Hair follicle dermal papilla cell (primary cell): ENCODE results near the gene MARS1. TPM values are rescaled to one million over a fixed set of nuclear protein-coding genes. Genes with fewer than 3 reads are reported as not detected.

Experiments
- small RNA-seq: library from RNA; depleted of rRNA; stranded (forward); fragments of <200 nt; gene quantifications from one replicate; pipeline ENCODE3, GENCODE V24; 2012
- total RNA-seq: library from RNA; depleted of rRNA; stranded (reverse); fragments of >200 nt; gene quantifications from 2 replicates; pipeline ENCODE4 v1.2.3, GENCODE V29; 2012

MARS1 gene
- total RNA-seq: 138 and 167 TPM in 2 replicates

DNA sequence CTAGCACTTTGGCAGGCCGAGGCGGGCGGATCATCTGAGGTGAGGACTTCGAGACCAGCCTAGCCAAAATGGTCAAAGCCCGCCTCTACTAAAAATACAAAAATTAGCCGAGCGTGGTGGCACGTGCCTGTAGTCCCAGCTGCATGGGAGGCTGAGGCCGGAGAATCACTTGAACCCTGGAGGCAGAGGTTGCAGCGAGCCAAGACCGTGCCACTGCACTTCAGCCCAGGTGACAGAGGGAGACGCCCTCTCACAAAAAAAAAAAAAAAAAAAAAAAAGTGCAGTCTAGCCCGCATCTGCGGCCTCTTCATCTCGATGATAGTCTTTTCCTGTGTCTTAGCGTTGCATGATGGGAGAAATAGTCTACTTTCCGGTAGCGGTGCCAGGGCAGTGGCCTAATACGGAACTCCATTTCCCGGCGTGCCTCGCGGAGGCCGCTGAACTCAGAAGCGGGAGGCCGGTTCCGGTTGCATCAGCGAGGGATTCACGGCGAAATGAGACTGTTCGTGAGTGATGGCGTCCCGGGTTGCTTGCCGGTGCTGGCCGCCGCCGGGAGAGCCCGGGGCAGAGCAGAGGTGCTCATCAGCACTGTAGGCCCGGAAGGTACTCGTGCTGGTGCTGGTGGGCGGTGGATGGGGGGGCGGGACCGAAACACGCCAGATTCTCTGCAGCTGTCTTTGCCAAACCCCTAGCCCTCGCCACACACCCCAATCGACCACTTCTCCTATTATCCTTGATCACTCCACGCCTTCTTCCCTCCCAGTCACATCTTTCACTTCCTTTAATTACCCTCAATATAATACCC lies at the start of gene MARS1:
MARS1 (plus strand) TSS at position 472 of the 805 bp plus-strand sequence; CDS start at position 495, 23 bp downstream.

DNA sequence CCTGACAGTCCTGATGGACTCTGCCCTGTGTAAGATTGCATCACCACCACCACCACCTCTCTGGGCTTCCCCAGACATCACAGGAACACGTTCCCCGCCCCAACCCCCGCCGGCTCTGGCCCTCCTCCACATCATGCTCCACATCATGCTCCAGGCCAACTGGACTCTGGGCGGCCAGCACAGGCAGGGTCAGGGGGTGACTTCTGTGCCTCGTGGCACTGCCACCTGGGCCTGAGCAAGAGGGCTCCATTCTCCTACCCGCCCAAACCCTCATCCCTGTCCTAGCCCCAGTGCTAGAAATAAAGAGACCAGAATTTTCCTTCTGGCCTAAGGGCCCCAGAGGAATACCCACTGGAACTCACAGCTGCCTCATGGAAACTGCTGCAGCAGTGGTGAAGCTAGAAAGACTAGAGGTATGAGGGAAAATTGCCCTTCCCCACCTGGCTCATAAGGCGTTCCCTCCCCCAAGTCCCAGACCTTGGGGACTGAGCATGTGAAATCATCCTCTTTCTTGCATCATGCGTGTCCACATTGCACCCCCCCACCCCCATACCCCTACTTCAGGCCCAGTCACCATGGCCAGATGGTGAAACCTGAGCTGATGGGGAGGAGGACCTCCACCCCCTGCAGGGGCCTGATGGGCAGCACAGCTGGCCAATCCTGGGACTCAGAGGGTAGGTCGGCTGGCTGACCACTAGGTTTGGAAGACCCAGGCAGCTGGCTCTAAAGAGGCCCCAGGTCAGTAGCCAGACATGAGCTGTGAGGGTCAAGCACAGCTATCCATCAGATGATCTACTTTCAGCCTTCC lies 33.1 kb upstream of the MARS1 start, which contains the start of gene INHBE:
INHBE (plus strand) TSS at position 742 of the 808 bp plus-strand sequence. CDS start 230 bp downstream, outside the sequence.

DNA sequence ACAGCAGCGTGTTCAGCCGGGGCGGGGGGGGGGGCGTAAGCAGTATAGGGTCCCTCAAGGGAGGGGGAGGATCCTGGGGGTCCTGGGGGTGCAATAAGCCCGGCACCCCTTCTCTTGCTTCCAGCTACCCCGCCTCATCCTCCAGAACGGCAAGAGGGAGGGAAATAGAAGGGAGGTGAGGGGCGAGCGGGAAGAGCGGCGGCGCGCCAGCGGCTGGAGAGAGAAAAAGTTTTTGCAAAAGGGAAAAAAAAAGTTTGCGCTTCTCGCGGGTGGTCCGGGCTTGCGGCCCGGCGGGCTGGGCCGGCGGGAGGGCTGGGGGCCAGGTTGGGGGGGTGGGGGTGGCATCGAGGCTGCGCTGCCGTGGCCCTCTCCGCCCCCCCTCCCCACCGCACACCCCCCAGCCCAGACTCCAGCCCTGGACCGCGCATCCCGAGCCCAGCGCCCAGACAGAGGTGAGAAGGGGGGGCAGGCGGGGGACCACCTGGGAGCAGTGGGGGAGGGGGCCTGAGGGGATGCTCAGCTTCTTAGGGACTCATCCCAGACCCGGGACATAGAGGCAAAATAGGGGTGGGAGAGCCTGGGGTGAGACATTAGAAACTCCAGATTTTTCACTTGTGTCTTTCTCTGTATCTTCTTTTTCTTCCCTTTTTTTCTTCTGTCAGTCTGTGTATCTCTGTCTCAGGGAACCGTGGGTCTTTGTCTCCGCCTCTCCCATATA lies 28.0 kb upstream of the MARS1 start, which contains the start of gene GLI1:
GLI1 (plus strand) TSS at position 36 of the 718 bp plus-strand sequence. CDS start 3,907 bp downstream, outside the sequence.

DNA sequence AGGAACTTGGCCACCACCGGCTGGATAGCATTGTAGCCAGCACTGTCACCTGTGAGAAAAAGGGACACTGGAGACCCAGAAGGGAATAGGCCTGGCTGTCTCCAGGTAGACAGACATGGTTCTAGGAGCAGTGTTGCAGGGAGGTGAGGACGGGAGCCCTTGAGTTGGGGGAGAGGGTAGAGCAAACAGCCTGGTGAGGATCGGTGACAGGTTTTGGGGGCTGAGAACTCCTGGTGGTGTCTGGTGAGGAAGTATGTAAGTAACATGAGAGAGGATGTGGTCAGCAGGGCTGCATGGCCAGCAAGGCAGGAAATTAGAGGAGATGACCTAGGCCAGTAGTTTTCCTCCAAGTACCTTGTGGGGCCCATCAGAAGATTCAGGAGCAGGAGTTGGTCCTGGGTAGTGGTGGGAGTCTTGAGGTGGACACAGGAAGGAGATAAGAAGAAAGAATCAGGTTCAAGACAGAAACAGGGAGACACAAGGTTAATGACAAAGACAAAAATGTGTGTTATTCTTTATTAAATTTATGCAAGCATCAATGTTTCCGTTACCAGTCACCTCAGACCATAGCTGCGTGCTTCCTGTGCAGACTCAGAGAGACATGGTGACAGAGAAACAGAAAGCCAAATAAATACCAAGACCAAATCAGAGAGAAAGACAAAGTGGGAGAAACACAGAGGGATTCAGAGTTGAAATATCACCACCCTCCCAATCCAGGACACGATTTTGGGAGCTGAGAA lies 8.3 kb upstream of the MARS1 start, which contains the start of gene ARHGAP9:
ARHGAP9 (minus strand) TSS at position 491 of the 740 bp plus-strand sequence; CDS start at position 31, 460 bp downstream.

DNA sequence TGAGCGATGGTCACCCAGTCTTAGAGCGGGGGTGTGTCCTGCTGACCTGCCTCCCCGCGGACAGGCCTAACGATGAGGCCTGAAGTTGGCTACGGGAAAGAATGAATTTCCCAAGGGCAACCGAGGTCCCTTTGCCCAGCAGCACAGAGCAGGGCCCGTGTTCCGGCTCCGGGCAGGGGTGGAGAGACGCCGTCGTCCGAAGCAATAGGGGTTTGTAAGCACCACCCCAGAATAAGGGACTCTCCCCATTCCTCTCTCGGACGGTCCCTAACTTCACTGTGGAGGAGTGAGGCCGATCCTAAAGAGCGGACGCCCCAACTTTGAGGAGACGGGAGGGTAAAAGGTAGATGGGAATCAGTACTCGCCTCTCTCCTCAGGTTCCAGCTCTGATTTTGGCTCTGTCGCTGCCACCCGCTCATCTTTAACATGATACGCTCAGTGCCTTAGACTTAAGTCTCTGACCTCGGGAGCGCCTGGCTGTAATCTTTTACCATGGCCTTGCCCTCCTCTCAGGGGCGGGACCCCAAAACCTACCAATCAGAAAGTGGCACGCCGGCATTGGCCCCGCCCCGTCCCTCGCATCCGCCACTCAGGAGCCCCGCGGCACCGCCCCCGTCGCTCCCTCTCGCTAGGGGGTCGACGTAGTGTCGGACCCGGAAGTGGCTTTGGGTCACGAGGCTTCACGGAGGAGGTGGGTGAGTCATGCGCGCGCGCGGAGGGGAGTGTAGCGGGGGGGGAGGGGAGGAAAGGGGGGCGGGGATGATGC lies 32.4 kb downstream of the MARS1 start, which contains the start of gene DDIT3:
DDIT3 (minus strand) TSS at position 462 of the 766 bp plus-strand sequence. CDS start 3,108 bp downstream, outside the sequence.

DNA sequence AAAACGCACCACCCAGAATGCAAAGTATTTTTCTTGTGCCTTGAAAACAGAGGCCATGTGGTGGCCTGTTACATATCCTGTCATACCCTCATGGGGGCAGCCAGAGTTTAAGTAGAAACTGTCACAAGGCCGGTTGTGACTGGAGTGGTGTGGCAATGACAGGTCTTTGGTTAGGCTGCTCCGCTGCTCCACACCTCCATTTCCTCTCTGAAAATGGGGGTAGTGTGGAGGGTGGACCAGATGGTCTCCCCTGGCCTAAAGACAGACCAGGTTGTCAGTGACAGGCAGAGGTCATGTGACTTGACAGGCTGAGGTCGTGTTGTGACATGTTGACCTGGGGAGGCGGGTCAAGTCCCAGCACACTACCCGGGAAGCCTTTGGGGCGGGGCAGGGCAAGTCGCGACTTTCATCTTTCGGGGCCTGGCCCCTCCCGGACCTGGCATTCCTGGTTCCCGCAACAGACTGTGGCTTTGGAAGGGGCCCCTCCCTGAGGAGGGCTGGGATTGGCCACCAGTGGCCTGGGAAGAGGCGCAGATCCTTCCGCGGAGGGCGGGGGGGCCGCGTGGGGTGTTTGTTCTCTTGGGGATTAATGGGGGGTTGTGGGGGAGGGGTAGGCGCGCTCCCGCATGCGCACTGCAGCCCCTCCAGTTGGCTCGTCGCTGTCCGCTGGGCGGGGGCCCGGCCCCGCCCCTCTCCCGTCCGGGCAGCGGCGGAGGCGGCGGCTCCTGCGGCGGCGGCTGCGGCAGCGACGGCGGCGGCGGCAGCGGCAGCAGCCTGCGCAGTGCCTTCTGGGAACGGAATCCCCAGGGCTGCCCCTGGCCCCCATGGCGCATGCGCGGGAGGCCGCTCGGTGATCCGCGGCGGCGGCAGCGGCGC lies 34.4 kb downstream of the MARS1 start, which contains the start of gene MBD6:
MBD6 (plus strand) TSS at position 814 of the 876 bp plus-strand sequence. CDS start 1,480 bp downstream, outside the sequence.

DNA sequence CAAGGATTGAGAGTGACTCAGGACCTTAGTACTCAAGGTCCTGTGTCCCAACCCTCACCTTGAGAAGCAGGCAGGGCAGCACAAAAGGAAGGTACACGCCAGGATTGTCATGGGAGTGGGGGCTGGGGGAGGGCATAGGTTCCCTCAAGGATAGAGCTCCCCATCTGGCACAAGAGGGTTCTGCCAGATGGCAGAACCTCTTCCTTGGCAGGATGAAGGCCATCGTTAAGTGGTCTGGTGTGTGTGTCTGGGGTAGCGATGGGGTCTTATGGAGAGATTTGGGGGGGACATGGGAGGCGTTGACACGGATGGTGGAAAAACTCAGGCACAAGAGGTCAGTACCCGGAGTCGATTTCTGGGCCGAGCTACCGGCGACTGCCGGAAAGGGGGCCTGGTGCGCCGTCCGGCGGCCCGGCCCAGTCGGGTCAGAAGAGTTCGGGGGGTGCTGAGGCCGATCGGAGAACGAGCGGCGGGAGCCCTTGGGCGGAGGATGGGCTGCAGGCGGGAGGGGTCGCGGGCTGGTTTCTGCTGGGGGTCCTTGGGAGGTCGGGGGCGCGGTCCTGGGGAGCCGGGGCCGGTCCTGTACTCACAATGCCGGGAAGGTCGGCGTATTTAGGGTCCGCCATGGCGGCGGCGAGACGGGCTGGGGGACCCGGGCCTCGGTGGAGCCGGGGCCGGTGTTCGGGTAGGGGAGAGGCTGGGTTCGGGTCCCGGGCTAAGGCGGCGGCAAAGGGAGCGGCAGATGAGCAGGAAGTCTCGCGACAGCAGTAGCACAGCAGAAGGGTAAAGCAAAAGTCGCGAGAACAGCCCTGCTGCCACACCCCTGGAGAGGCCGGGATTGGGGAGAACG lies 58.8 kb downstream of the MARS1 start, which contains the start of gene DCTN2:
DCTN2 (minus strand) TSS at position 755 of the 850 bp plus-strand sequence; CDS start at position 626, 129 bp downstream.

DNA sequence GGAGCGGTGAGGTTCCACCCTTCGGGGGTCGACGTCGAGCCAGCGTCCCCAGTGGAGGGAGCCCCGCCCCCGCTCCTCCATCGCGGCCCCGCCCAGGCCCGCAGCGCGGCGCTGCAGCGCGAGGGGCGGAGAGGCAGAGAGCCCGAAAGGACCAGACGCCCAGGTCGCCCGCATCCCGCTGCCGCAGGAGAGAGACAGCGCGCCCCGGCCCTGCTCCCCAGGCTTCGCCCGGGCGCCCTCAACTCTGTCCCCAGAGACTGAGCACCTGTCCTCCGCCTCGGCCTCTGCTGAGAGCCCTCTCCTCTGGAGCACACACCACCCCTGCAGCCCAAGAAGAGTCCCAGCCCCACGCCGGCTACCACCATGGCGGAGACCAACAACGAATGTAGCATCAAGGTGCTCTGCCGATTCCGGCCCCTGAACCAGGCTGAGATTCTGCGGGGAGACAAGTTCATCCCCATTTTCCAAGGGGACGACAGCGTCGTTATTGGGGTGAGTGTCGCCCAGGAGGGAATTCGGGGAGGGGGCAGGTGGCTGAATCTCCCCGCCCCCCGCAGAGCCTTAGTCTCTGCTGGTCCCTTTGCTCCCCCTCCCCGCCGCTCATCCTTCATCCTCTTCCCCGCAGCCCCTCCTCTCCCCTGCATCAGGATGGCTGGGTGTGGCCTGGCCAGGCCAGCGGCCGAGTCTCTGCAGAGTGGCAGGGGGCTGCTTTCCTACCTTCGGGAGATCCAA lies 62.2 kb downstream of the MARS1 start, which contains the start of gene KIF5A:
KIF5A (plus strand) TSS at position 136 of the 732 bp plus-strand sequence; CDS start at position 364, 228 bp downstream.

Small RNA genes within 50 kb of the gene (small RNA-seq; reads per million reads assigned to genes)
- not detected for gene MIR616

Other genes with a start within 250 kb of the MARS1 start
- gene STAC3, start 236.9 kb upstream of the MARS1 start, total RNA-seq: 0.81 TPM in 1 of 2 replicates, not detected in the other
- gene R3HDM2, start 57.0 kb upstream of the MARS1 start, total RNA-seq: 21.6 and 21.7 TPM in 2 replicates
- gene INHBC, start 53.3 kb upstream of the MARS1 start, total RNA-seq: not detected in 2 replicates
- gene INHBE, start 32.8 kb upstream of the MARS1 start, total RNA-seq: 0.85 and 1.8 TPM in 2 replicates
- gene GLI1, start 28.3 kb upstream of the MARS1 start, total RNA-seq: 0.16 and 0.61 TPM in 2 replicates
- 0.16 and 0.24 TPM in 2 replicates for gene ARHGAP9, start 8.2 kb upstream of the MARS1 start, total RNA-seq
- 43.6 and 50.3 TPM in 2 replicates for gene DDIT3, start 32.4 kb downstream of the MARS1 start, total RNA-seq
- gene MBD6, start 34.8 kb downstream of the MARS1 start, total RNA-seq: 2.7 and 9.2 TPM in 2 replicates
- 128 and 140 TPM in 2 replicates for gene DCTN2, start 59.1 kb downstream of the MARS1 start, total RNA-seq
- 1.8 and 2.7 TPM in 2 replicates for gene KIF5A, start 62.0 kb downstream of the MARS1 start, total RNA-seq
- gene PIP4K2C, start 103.1 kb downstream of the MARS1 start, total RNA-seq: 29.4 and 34.1 TPM in 2 replicates
- gene DTX3, start 116.8 kb downstream of the MARS1 start, total RNA-seq: 19.8 and 21.3 TPM in 2 replicates
- gene ARHGEF25, start 123.4 kb downstream of the MARS1 start, total RNA-seq: 30.8 and 37.0 TPM in 2 replicates
- 3.8 and 5.7 TPM in 2 replicates for gene B4GALNT1, start 145.1 kb downstream of the MARS1 start, total RNA-seq
- 183 and 196 TPM in 2 replicates for gene OS9, start 206.1 kb downstream of the MARS1 start, total RNA-seq